ENCODE data around the gene LDAH. TPM values are rescaled to one million over a fixed set of nuclear protein-coding genes. Genes with fewer than 3 reads are reported as not detected.
A peak's percentile ranks its signal among the peaks of the same experiment; 100 is the strongest.

LDAH gene
- polyA plus RNA-seq, 2 of the 4 experiments (the other 2 are of a cell fraction): 29.6 to 42.4 TPM

DNA sequence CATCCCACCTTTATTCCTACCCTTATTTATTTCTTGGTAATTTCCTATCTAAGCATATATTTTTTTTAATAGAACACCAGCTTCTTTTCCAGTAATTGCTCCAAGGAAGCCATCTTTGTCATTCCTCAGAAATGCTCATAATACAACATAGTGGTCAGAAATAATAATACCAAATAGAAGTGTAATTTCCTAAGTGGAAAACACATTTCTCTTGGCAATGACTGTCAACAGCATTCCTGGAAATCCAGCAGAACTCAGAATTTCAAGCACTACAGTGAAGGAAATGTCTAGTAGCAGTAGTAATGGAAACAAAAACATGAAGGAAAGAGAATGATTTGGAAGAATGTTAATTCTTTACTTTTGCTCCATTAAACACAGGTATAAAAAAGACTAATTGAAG is 99.4 kb downstream of the LDAH start:
- ChIA-PET CTCF (interaction anchor here (1.0 to 1.1 kb wide), 2 partner anchors 26 to 240 kb away, joined by 3 read pairs; no protein-coding TSS in a partner anchor), POLR2A (no interaction called here)
- TF ChIP-seq BHLHE40 (IDR thresholded peaks at IDR 0.05; ENCODE audit: low read depth, low read length) (no peak), ZC3H11A (IDR thresholded peaks at IDR 0.05) (no peak), HDAC2 (IDR thresholded peaks at IDR 0.05) (no peak), ZFP36 (IDR thresholded peaks at IDR 0.05; ENCODE audit: borderline replicate concordance, partially characterized antibody) (no peak), SMC3 (IDR thresholded peaks at IDR 0.05) (no peak), EHF (CRISPR knock-in tag; IDR thresholded peaks at IDR 0.05) (no peak)
- TF ChIP-seq, protein P1, sequence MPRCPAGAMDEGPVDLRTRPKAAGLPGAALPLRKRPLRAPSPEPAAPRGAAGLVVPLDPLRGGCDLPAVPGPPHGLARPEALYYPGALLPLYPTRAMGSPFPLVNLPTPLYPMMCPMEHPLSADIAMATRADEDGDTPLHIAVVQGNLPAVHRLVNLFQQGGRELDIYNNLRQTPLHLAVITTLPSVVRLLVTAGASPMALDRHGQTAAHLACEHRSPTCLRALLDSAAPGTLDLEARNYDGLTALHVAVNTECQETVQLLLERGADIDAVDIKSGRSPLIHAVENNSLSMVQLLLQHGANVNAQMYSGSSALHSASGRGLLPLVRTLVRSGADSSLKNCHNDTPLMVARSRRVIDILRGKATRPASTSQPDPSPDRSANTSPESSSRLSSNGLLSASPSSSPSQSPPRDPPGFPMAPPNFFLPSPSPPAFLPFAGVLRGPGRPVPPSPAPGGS (IDR thresholded peaks at IDR 0.05): no peak
- TF ChIP-seq, protein P2, sequence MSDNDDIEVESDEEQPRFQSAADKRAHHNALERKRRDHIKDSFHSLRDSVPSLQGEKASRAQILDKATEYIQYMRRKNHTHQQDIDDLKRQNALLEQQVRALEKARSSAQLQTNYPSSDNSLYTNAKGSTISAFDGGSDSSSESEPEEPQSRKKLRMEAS (IDR thresholded peaks at IDR 0.05): no peak
- TF ChIP-seq, protein P3, sequence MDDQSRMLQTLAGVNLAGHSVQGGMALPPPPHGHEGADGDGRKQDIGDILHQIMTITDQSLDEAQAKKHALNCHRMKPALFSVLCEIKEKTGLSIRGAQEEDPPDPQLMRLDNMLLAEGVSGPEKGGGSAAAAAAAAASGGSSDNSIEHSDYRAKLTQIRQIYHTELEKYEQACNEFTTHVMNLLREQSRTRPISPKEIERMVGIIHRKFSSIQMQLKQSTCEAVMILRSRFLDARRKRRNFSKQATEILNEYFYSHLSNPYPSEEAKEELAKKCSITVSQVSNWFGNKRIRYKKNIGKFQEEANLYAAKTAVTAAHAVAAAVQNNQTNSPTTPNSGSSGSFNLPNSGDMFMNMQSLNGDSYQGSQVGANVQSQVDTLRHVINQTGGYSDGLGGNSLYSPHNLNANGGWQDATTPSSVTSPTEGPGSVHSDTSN (IDR thresholded peaks at IDR 0.05): no peak
- TF ChIP-seq, protein P4, sequence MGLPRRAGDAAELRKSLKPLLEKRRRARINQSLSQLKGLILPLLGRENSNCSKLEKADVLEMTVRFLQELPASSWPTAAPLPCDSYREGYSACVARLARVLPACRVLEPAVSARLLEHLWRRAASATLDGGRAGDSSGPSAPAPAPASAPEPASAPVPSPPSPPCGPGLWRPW (IDR thresholded peaks at IDR 0.05): no peak
- no peak overlapping the region for H3K4me2 ChIP-seq
- no peak for ATAC-seq
- H3K4me3 ChIP-seq: no peak overlapping the region
- no peak for FAIRE-seq
- H3K9me3 ChIP-seq: no peaks in the 10 kb centered on the region
- DNase-seq (ENCODE audit: low read depth in 1 of 2, low spot score in 1 of 2): no peak
- H3K27ac ChIP-seq: no peak overlapping the region
- peaks cover 10% of the 10 kb centered on the region; the same call in 2 of the 3 replicates for H3K4me1 ChIP-seq

DNA sequence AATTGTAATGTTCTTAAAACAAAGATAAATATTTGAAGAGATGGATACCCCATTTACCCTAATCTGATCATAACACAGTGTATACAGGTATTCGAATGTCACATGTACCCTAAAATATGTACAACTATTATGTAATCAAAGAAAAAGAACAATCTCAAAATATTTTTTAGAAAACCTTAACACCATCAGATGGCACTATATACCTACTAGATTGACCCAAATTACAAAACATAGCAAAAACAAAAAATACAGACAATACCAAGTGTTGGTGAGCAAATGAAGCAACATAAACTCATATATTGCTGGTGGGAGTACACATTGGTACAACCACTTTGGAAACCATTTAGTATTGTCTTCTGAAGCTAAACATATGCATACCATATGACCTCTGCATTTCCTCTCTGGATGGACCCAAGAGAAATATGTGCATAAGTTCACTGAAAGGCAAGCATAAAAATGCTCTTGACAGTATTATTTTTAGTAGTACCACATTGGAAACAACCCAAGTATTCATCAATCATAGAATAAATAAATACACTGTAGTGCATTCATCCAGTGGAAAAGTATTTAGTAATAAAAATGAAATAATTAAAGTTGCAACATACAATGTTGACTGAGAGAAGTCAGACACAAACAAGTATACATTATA is 100.2 kb downstream of the LDAH start:
- no peak for DNase-seq (ENCODE audit: low read depth in 1 of 2, low spot score in 1 of 2)
- H3K4me2 ChIP-seq: no peak overlapping the region
- 57% methylated on average over 1 of the region's 1 CpG for WGBS (ENCODE audit: missing lambda C conversion rate)
- no peak for ATAC-seq
- TF ChIP-seq POLR2A (IDR thresholded peaks at IDR 0.05; ENCODE audit: low read length) (no peak), EP300 (IDR thresholded peaks at IDR 0.05) (no peak), RAD21 (conservative IDR thresholded peaks at IDR 0.05 in 1 of 2, IDR thresholded peaks at IDR 0.05 in 1 of 2) (peak in 1 of 2 experiments; percentile 34; a peak in 2 of 5 replicates), ESRRA (IDR thresholded peaks at IDR 0.05; ENCODE audit: borderline replicate concordance, low read length) (no peak), HOXB13 (CRISPR knock-in tag; IDR thresholded peaks at IDR 0.05; ENCODE audit: low read depth) (no peak), SMC3 (IDR thresholded peaks at IDR 0.05) (0 out of 3 replicates have a peak, but pooled peaks have one; percentile 7), PHF8 (IDR thresholded peaks at IDR 0.05; ENCODE audit: borderline replicate concordance, low read depth) (no peak), MYC (IDR thresholded peaks at IDR 0.05; ENCODE audit: borderline replicate concordance, low read length) (no peak)
- TF ChIP-seq, protein P5, sequence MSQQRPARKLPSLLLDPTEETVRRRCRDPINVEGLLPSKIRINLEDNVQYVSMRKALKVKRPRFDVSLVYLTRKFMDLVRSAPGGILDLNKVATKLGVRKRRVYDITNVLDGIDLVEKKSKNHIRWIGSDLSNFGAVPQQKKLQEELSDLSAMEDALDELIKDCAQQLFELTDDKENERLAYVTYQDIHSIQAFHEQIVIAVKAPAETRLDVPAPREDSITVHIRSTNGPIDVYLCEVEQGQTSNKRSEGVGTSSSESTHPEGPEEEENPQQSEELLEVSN (IDR thresholded peaks at IDR 0.05; ENCODE audit: borderline replicate concordance, low read depth): no peak
- TF ChIP-seq, protein P6, sequence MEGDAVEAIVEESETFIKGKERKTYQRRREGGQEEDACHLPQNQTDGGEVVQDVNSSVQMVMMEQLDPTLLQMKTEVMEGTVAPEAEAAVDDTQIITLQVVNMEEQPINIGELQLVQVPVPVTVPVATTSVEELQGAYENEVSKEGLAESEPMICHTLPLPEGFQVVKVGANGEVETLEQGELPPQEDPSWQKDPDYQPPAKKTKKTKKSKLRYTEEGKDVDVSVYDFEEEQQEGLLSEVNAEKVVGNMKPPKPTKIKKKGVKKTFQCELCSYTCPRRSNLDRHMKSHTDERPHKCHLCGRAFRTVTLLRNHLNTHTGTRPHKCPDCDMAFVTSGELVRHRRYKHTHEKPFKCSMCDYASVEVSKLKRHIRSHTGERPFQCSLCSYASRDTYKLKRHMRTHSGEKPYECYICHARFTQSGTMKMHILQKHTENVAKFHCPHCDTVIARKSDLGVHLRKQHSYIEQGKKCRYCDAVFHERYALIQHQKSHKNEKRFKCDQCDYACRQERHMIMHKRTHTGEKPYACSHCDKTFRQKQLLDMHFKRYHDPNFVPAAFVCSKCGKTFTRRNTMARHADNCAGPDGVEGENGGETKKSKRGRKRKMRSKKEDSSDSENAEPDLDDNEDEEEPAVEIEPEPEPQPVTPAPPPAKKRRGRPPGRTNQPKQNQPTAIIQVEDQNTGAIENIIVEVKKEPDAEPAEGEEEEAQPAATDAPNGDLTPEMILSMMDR (IDR thresholded peaks at IDR 0.05): 0 out of 3 replicates have a peak, but pooled peaks have one; percentile 20
- FAIRE-seq: no peak
- H3K27ac ChIP-seq: no peak overlapping the region
- peaks cover 1% of the 10 kb centered on the region; the same call in 2 of the 3 replicates for H3K4me1 ChIP-seq
- POLR2A ChIA-PET: no interaction called here
- CTCF ChIA-PET: interaction anchor here (1.0 kb wide), 1 partner anchor 241 kb away, joined by 3 read pairs; no protein-coding TSS in a partner anchor
- H3K9me3 ChIP-seq: no peaks in the 10 kb centered on the region
- H3K4me3 ChIP-seq: no peak overlapping the region

Measured in A549 (cell line).